Osteocyte (in vitro differentiated cells): ENCODE measurements around the gene MLF1. TPM values are rescaled to one million over a fixed set of nuclear protein-coding genes. Genes with fewer than 3 reads are reported as not detected.

Source experiments
- DNase-seq: peaks from one replicate; pipeline ENCODE4 v3.0.0; 2021; ENCODE audit warnings: mixed read lengths; ENCODE audit not compliant: unreplicated experiment; ENCODE audit errors: extremely low spot score
- H3K27ac Mint-ChIP-seq: one replicate; pipeline ENCODE4 v1.8.0; 2021; ENCODE audit warnings: mild to moderate bottlenecking, mixed read lengths; ENCODE audit not compliant: unreplicated experiment
- H3K27me3 Mint-ChIP-seq: one replicate; pipeline ENCODE4 v1.8.0; 2021; ENCODE audit warnings: mixed read lengths; ENCODE audit not compliant: unreplicated experiment
- H3K36me3 Mint-ChIP-seq: one replicate; pipeline ENCODE4 v1.8.0; 2021; ENCODE audit warnings: mixed read lengths; ENCODE audit not compliant: unreplicated experiment
- H3K4me1 Mint-ChIP-seq: one replicate; pipeline ENCODE4 v1.8.0; 2021; ENCODE audit warnings: mixed read lengths; ENCODE audit not compliant: unreplicated experiment
- H3K4me3 Mint-ChIP-seq: one replicate; pipeline ENCODE4 v1.8.0; 2021; ENCODE audit warnings: mild to moderate bottlenecking, moderate library complexity, mixed read lengths; ENCODE audit not compliant: unreplicated experiment
- H3K9me3 Mint-ChIP-seq: one replicate; pipeline ENCODE4 v1.8.0; 2021; ENCODE audit warnings: mixed read lengths; ENCODE audit not compliant: unreplicated experiment
- total RNA-seq: library from RNA; stranded (reverse); gene quantifications from 2 replicates; pipeline ENCODE4 v1.2.1, GENCODE V29; 2021
- TF ChIP-seq, protein P1 (sequence below): fragments of 200-600 bp; sonication (generic); IDR thresholded peaks from 2 replicates; pipeline ENCODE4 v1.5.0; 2021; ENCODE audit warnings: antibody characterized with exemption, mild to moderate bottlenecking, moderate library complexity

The MLF1 gene
- total RNA-seq, 1 donor from 2014 or later = 11.8 TPM

DNA sequence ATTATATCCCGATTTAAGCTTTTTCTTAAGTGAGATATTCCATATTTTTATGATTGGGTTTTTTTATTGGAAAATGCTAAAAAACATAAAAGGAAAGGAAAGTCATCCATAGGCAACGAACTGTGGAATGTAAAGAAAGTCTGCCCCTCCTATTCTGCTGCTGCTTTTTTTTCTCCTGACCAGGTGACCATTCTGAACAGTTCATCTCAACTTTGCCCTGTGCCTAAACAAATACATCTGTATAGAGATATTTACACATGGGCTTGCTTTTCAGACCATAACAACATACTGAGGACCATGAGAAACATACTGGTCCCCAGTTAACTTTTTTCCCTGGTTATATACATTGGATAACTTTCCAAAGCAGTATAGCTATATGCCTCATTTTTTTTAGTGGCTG, 18.9 kb upstream of the MLF1 start:
- Mint-ChIP-seq H3K27me3 (peaks cover 8% of the 10 kb centered on the region), H3K4me3 (no peak overlapping the region), H3K27ac (no peak overlapping the region), H3K36me3 (no peaks in the 10 kb centered on the region), H3K4me1 (no peaks in the 10 kb centered on the region), H3K9me3 (no peaks in the 10 kb centered on the region)
- TF ChIP-seq, protein P1, sequence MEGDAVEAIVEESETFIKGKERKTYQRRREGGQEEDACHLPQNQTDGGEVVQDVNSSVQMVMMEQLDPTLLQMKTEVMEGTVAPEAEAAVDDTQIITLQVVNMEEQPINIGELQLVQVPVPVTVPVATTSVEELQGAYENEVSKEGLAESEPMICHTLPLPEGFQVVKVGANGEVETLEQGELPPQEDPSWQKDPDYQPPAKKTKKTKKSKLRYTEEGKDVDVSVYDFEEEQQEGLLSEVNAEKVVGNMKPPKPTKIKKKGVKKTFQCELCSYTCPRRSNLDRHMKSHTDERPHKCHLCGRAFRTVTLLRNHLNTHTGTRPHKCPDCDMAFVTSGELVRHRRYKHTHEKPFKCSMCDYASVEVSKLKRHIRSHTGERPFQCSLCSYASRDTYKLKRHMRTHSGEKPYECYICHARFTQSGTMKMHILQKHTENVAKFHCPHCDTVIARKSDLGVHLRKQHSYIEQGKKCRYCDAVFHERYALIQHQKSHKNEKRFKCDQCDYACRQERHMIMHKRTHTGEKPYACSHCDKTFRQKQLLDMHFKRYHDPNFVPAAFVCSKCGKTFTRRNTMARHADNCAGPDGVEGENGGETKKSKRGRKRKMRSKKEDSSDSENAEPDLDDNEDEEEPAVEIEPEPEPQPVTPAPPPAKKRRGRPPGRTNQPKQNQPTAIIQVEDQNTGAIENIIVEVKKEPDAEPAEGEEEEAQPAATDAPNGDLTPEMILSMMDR = no peak
- DNase-seq = no peak

DNA sequence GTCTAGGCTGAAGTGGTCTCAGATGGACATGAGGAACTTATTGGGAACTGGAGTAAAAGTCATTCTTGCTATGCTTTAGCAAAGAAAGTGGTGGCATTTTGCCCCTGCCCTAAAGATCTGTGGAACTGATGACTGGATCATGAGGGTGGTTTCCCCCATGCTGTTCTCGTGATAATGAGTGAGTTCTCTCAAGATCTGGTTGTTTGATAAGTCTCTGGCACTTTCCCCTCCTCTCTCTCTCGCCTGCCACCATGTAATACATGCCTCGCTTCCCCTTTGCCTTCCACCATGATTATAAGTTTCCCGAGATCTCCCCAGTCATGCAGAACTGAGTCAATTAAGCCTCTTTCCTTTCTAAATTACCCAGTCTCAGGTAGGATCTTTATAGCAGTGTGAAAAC, 11.5 kb upstream of the MLF1 start:
- Mint-ChIP-seq H3K4me1 (no peaks in the 10 kb centered on the region), H3K36me3 (no peaks in the 10 kb centered on the region), H3K27ac (no peak overlapping the region), H3K4me3 (no peak overlapping the region), H3K27me3 (peaks cover 13% of the 10 kb centered on the region), H3K9me3 (no peaks in the 10 kb centered on the region)
- DNase-seq = no peak
- TF ChIP-seq, protein P1 = no peak

DNA sequence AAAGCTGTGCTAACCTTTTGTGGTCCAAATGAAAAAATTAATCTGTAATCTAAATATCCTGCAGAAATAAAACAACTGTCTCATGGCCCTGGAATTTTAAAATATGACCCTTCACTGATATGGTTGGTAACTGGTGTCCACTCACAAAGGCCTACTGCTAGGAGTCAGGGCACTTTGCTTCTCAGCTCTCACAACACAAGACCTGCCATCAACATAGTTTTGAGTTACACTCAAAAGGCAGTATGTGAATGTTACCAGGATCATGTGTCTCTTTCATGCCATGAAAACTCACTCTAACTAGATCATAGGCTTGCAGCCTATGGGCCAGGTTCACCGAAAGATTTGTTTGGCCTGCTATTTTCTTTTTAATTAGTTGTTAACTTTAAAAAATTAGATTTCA, 10.0 kb upstream of the MLF1 start:
- no peaks in the 10 kb centered on the region for H3K36me3 Mint-ChIP-seq
- no peaks in the 10 kb centered on the region for H3K4me1 Mint-ChIP-seq
- no peaks in the 10 kb centered on the region for H3K9me3 Mint-ChIP-seq
- no peak for DNase-seq
- TF ChIP-seq, protein P1 = no peak
- no peak overlapping the region for H3K27ac Mint-ChIP-seq
- peaks cover 13% of the 10 kb centered on the region for H3K27me3 Mint-ChIP-seq
- no peak overlapping the region for H3K4me3 Mint-ChIP-seq

DNA sequence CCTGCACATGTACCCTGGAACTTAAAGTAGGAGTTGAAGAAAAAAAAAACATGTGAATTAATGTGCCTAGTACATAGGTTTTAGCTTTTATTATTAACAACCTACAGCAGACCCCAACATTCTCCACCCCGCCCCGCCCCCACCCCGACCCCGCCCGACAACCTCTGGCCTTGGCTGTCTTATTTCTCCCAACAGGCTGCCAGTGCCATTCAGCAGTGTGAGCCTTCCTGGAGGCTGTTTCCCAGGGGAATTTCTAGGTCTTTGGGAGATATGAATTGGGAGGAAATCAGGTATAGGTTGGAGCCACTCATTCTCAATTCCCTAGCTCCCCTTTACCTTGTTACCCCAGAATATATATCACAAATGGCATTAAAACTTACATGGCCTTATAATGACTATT, 8.3 kb upstream of the MLF1 start:
- H3K4me1 Mint-ChIP-seq = no peaks in the 10 kb centered on the region
- H3K27me3 Mint-ChIP-seq = peaks cover 17% of the 10 kb centered on the region
- H3K4me3 Mint-ChIP-seq = no peak overlapping the region
- no peaks in the 10 kb centered on the region for H3K9me3 Mint-ChIP-seq
- H3K36me3 Mint-ChIP-seq = no peaks in the 10 kb centered on the region
- TF ChIP-seq, protein P1 = no peak
- no peak overlapping the region for H3K27ac Mint-ChIP-seq
- DNase-seq = no peak

DNA sequence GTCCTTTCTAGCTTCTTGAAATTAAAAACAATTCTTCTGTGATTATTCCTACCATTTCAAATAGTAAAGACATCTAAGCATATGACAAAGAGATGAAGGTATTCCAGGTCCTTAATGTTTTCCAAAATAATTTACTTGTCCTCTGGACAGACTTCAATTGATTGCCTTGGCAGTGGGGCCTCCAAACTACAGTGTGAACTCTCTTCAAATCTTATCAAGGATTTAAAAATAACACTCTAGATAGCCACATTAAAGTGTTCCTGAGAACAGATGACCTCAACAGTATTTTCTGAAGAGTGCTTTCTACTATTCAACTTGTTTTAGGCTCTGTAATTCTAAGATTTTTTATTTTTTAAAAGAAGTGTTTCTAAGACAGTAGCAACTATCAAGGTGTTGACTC, 7.9 kb upstream of the MLF1 start:
- TF ChIP-seq, protein P1 = no peak
- H3K4me3 Mint-ChIP-seq = no peak overlapping the region
- H3K27ac Mint-ChIP-seq = no peak overlapping the region
- peaks cover 20% of the 10 kb centered on the region for H3K27me3 Mint-ChIP-seq
- H3K9me3 Mint-ChIP-seq = no peaks in the 10 kb centered on the region
- no peaks in the 10 kb centered on the region for H3K36me3 Mint-ChIP-seq
- DNase-seq = no peak
- no peaks in the 10 kb centered on the region for H3K4me1 Mint-ChIP-seq
